HG02763 (cell line): ENCODE data around the gene PXT1.
"Not testable (repeated sequence)": the region's sequence is repeated elsewhere in the genome, so short reads cannot be mapped to it uniquely, and the experiment has no call there.

ENCODE experiments used
- ATAC-seq: cut with Tn5 transposase; IDR thresholded peaks from one replicate; pipeline ENCODE4 v1.9.1; 2021; ENCODE audit warnings: mild to moderate bottlenecking, moderate library complexity; ENCODE audit not compliant: unreplicated experiment

Gene PXT1, protein sequence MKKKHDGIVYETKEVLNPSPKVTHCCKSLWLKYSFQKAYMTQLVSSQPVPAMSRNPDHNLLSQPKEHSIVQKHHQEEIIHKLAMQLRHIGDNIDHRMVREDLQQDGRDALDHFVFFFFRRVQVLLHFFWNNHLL

DNA sequence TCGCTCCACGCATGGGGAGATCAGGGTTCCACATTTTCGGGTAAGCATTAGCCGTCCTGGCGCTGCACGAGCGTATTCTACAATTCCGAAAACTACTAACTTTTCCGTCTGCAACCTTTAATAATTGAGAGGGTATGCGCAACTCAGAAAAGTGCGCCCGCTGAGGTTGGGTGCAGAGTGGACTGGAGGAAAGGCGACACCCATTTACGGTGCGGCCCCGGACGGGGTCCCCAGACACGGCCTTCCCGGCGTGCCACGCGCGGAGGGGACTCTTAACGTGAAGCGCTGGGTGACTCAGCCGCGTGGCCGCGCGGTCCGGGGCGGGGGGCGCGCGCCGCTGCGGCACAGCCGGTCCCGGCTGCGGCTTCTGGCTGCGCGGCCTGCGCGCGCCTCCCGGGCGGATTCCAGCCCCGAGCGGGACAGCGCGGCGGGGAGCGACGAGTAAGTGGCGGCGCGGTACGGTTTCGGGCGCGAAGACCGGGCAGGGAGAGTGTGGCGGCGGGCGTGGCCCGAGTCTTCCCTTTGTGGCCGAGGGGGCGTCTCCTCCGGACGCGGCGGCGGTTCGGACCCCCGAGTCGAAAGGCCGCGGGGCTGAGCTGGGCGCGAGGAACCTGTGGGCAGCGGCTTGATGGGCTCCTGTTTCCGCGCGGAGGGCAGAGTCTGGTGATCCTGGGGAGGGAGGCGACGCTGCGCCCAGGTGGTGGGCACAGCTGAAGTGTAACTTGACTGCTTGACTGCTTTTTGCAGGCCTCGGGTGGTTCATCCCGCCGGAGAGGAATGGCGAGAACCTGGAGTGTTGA, at the start of gene PXT1, which contains the start of gene KCTD20:
Gene PXT1 (minus strand): TSS at position 184 of the 800 bp plus-strand sequence. CDS start 16,772 bp downstream, outside the sequence.
Gene KCTD20 (plus strand): TSS at position 330 of the 800 bp plus-strand sequence. CDS start 27,098 bp downstream, outside the sequence.
- peak; percentile 78 for ATAC-seq

DNA sequence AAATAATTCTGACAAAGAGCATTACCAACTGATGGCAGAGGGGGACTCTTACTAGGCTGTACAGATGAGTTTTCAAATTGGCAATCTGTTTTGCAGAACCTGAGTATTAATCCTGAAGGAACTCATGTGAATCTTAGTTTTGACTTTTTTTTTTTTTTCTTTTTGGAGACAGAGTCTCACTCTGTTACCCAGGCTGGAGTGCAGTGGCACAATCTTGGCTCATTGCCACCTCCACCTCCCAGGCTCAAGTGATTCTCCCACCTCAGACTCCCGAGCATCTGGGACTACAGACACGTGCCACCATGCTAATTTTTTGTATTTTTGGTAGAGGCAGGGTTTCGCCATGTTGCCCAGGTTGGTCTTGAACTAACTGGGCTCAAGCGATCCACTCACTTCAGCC, 49.4 kb upstream of the PXT1 start:
- no peak for ATAC-seq

DNA sequence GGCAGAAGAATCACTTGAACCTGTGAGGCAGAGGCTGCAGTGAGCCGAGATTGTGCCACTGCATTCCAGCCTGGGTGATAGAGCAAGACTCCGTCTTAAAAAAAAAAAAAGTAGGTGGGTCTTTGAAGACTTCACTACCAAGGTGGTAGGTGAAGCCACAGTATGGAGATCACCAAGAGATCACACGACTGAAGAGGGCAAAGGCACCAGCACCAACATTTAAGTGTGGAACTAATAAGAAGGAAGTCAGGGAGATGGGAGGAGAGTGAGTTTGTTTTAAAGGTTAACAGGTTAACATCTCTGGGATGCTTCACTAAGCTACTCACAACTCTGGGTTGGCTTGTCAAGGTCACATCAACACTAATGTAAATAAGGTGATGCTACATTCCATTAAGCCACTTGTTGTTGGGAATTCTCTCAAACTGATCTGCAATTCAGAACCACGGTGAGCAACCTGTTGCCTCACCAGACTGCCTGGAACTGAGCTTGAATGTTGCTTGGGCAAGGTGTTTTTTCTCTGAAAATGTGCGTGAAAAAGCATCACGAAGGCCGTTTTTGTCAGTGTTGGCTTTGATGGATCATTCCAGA, 48.8 kb upstream of the PXT1 start:
- ATAC-seq = no peak

DNA sequence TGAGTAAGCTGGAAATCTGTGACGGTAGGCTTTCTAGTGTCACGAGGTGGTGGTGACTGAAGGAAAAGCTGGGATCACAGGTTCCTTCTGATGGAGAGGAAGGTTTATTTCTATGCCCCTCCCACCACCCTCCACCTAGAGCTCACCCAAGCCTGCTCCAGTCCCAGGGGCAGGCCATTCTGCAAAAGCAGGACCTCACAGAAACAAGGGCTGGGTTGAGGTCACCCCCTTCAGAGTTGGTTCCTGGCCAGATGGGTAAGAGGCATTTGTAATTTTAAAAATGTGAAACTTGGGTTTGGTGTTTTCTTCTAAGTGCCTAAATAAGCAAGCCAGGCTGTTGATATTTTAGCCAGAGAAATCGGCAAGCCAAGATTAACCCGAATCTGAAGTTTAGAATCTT, 46.8 kb upstream of the PXT1 start:
- ATAC-seq = no peak

DNA sequence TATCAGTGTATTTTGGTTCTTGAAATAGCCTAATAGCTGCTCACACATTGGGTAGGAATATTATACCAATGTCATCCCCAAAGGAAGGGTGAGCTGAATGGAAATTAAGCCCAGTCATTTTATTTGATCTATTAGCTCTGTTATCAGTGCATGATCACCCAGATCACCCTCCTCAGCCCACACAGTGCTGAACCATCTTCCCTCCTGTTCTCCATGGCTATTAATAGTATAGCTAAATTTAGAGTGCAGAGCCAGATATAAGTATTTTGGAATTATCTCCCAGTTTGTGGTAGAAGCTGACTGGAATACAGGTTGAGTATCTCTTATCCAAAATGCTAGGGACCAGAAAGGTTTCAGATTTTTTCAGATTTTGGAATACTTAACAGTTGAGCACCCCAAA, 45.6 kb upstream of the PXT1 start:
- no peak for ATAC-seq

DNA sequence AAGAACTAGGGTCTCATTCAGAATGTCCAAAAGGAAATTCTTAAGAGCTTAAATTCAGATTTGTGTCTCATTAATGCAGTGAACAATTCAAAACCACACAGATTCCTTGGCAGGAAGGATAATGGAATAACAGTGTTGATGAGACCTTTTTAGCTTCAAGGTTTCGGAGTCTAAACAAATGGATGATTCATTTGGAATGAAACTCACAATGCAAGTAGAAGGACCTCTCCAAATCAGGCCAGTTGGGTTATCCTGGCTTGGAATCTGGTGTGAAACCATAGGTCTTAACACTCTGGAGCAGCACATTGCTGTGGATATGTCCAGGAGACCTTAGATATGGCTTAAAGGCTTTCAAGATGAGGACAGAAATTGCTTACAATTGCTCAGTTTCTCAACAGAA, 45.0 kb upstream of the PXT1 start:
- ATAC-seq = no peak

DNA sequence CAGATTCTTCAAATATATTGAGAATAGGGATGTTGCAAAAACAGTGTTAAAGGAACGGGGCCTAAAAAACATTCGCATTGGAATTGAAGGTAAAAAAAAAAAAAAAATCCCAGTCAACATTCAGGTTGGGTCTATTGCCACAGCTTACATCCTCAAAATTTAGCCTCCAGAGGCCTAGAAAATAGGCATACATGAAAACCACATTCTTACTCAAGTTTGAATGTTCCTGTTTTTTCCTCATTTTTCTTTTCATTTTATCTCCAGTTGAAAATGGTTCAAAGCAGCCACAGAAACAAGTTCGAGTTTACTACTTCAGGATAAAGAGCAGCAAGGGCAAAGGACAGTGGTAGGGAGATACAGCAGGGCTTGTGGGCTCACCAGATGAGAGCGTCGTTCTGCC, 42.1 kb upstream of the PXT1 start:
- no peak for ATAC-seq

DNA sequence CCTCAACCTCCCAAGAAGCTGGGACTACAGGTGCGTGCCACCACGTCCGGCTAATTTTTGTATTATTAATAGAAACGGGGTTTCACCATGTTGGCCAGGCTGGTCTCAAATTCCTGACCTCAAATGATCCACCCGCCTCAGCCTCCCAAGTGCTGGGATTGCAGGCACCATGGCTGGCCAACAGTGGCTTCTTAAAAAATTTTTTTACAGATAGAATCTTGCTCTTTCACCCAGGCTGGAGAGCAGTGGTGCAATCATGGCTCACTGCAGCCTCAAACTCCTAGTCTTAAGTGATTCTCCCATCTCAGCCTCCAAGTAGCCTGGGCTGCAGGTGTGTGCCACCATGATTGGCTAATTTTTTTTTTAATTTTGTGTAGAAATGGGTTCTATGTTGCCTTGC, 40.7 kb upstream of the PXT1 start:
- not testable (repeated sequence) for ATAC-seq

DNA sequence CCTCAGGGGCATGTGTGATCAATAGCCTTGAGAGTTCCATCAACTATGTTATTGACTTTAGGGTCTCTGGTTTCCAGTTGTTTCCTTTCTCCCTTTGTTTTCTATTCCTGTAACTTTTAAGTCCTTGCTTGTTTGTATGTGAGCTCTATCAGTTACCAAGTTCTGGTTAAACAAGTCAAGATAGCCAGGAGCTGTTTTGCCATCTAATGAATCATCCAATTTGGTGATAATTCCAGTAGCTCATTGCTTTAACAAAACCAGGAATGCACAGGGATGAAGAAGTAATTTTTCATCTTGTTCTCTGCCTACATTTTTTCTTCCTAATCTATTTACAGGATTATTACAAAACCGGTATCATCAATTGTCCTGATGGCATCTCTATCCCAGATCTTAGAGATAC, 36.6 kb upstream of the PXT1 start:
- no peak for ATAC-seq

DNA sequence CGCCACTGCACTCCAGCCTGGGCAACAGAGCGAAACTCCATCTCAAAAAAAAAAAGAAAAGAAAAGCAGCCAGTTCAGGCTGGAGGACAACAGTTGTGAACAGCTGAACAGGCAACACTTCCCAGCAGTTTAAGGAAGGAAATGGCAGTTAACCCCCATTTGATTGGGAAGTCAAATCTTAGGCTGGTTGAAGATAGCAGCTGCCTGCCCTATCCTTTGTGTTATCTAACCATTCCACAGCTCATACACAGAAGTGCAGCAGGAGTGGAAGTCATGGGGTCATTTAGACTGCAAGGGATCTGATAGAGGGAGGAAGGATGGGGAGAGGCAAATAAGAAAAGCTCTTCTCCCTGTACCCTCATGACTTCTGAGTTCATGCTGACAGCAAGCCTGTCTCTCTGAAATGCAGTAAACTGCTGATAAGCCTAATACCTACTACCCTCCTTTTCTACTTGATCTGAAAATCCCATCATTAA, 35.4 kb upstream of the PXT1 start:
- no peak for ATAC-seq

DNA sequence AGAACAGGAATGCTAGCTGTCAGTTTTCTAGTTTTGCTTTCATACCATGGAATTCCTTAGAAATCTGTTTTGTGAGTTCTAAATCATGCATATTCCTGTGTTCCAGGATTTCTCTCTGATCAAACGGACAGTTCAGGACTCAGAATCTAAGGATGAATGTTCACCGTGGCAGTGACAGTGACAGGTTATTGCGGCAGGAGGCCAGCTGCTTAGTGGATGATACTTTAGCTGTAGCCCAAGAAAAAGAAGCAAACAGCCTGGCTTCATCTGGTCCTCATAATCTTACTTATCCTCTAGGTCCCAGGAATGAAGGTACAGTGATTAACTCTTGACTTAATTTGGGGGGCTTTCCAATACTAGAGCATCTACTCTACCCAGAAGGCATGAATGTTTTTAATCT, 27.3 kb upstream of the PXT1 start:
- no peak for ATAC-seq

DNA sequence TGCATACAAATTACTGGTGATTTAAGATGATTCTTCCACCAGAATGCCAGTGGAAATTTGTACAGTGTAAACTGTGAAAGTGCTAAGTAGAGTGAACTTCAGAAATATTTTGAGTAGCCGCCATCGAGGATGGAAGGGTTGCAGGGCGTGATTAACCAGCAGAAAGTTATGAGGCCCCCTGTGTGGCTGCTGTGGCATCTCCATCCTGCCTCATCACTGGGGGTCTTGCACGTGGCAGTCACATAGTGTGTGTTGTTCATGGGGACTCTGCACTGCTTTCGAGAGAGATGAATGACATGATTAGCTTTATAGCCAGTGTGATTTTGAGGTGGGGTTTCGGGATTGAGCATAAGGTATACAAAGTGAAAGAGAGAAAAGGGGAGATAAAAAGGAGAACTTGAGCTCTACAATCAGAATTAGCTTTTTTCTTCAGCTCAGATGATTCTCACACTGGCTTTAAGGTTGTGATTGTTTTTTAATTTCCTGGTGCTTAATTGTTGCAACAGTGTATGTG, 26.6 kb upstream of the PXT1 start:
- ATAC-seq = no peak

DNA sequence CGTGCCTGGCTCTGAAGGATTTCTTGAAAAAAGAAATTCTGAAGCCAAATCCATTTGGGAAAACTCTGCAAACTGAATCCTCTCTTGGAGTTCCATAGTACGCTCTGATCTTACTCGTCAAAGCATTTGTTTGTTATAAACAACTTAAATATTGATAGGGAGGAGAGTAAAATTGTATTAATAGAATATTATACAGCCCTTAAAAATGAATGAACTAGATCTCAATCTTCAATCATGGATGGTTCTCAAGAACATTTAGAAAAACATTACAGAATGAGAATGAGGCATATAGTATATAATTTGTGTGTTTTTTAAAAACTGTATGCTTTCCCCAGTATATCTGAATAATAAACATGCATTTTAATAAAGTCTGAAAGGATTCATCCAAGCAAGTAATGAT, 25.0 kb upstream of the PXT1 start:
- ATAC-seq = no peak

DNA sequence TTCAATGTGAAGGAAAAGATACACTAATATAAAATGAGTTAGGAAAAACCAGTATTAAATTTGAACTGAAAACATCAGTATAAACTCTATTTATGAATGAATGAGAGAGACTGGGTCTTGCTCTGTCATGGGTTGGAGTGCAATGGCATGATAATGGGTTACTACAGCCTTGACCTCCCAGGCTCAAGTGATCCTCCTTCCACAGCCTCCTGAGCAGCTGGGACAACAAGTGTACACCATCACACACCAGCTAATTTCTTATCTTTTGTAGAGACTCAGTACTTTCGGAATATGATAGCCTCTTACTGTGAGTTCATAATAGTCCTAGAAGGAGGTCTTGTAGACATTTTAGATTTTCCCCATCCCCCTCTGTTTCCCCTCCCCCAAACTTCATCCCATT, 21.6 kb upstream of the PXT1 start:
- ATAC-seq = no peak

DNA sequence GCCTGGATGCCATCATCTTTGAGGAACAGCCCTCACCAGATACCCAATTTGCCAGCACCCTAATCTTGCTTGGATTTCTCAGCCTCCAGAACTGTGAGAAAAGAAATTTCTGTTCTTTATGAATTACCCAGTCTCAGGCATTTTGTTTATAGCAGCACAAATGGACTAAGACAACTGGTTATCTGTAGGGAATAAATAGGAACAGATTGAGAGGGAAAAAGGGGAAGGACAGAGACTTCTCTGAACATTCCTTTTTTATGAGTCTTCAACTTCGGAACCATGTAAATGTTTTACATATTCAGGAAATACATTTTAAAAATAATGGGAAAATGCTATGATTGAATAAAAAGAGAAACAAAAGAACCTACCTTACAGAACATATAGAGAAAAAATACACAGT, 21.0 kb upstream of the PXT1 start:
- no peak for ATAC-seq

DNA sequence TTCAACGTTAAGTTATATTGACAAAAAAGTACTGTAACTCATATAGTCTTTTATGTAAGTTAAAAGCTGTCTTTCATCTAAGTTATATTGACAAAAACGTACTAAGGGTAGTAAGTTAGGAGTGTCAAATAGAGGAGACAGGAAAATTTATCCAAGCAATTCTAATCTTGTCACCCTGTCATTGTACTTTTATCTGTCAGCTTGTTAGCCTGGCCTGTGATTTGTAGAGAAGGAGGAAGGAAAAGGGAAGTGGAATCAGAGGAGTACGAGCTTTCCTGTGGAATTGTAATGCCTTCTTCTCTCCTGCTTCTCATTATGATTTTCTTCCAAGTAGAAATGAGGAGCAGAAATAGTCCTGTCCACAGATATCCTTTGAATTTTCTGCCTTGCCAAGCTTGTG, 19.0 kb upstream of the PXT1 start:
- ATAC-seq = no peak

DNA sequence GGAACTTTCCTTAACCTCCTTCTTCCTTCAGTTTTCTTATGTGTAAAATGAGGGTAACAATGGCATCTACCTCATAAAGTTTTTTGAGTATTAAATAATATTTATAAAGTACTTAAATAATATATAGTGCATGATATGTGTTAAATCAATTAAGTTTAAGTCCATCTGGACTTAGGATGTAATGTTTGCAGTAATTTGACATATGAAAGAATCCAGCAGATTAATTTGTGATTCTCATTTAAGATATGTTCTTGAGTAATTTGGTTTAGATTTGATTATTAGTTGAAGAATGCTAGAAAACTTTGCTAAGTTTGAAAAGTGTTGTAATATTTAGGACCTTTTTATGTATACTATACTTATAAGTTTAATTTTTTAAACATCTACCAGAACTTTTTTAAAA, 18.3 kb upstream of the PXT1 start:
- no peak for ATAC-seq

DNA sequence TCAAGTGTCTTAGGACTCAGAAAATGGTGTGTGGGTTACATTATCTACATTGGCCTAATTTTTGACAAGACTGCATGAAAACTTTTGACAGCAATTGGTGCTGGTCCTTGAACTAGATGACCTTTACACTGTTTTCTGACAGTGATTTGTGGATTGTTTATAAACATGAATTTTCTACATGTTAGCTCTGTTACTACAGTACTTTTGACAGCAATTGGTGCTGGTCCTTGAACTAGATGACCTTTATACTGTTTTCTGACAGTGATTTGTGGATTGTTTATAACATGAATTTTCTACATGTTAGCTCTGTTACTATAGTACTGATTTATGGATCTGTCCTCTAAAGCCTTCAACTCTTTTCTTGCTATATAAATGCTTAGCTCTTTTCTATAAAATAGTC, 16.8 kb upstream of the PXT1 start:
- no peak for ATAC-seq

DNA sequence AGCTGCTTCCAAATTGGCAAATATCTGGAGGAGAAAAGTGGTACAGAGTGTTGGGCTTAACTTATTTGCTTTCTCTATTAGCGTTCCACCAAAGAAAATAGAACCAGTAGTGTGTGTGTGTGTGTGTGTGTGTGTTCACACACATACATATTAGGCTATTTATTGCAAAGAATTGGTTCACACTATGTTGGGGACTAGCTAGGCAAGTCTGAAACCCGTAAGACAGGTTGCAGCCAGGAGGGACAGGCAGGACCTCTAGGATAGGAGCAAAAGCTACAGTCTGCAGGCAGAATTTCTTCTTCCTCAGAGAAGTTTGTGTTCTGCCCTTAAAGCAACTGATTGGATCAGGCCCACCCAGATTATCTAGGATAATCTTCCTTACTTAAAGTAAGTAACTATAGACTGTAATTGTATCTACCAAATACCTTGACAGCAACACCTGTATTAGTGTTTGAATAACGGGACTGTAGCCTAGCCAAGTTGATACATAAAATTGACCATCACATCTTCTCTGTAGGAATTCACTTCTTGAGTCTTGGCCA, 12.9 kb upstream of the PXT1 start:
- ATAC-seq = no peak

DNA sequence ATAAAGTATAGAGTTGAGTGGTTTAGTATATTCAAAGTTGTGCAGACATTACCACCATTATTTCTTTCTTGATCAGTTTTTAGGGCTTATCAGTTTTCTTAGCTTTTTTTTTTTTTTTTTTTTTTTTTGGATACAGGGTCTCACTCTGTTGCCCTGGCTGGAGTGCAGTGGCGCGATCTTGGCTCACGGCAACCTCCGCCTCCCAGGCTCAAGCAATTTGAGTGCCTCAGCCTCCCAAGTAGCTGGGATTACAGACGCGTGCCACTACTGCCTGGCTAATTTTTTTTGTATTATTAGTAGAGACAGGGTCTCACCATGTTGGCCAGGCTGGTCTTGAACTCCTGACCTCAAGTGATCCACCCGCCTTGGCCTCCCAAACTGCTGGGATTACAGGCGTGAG, 10.2 kb upstream of the PXT1 start:
- ATAC-seq = not testable (repeated sequence)

DNA sequence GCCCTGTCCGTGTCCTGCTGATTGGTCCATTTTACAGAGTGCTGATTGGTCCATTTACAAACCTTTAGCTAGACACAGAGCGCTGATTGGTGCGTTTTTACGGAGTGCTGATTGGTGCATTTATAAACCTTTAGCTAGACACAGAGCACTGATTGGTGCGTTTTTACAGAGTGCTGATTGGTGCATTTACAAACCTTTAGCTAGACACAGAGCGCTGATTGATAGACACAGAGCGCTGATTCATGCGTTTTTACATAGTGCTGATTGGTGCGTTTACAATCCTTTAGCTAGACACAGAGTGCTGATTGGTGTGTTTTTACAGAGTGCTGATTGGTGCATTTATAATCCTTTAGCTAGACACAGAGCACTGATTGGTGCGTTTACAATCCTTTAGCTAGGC, 6.5 kb upstream of the PXT1 start:
- ATAC-seq = not testable (repeated sequence)

DNA sequence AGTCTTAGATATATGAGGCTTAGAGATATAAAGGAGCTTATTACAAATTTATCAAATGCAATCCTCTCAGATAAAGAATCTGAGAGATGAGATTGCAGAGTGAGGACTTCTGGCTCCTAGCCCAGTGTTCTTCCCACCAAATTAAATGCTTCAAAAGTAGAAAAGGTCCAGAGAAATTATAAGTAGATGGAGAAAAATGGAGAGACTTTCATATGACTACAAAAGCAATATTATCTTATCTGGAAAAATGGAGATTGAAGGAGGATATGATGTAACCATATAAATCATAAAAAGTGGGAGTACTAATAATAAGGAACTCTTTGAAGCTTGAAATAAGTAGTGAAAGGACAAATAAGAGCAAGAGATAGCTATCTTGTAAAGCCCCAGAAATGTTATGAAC, 3.0 kb upstream of the PXT1 start:
- no peak for ATAC-seq
